H1 (cell line): Measurements from ENCODE around the gene SLFN13. TPM values are rescaled to one million over a fixed set of nuclear protein-coding genes. Genes with fewer than 3 reads are reported as not detected.
A peak's percentile ranks its signal among the peaks of the same experiment; 100 is the strongest.

Experiments used
- CTCF ChIA-PET: fragments of 300-600 bp; sonication (Branson Sonifier 250); formaldehyde crosslinking; loops from one replicate; lab custom pipeline; 2021; ENCODE audit not compliant: partially characterized antibody; lab: Charles Lee
- POLR2A ChIA-PET: fragments of 300-600 bp; sonication (Branson Sonifier 250); formaldehyde crosslinking; loops from one replicate; lab custom pipeline; 2021; ENCODE audit warnings: inconsistent platforms; ENCODE audit not compliant: partially characterized antibody; lab: Charles Lee
- DNase-seq, 2 experiments: peaks; one replicate each; pipeline versions ENCODE4 v3.0.0 to v3.0.0-alpha.2; 2010 to 2022; ENCODE audit warnings: low spot score in 2 of 2, low read depth in 1 of 2, mixed read lengths in 1 of 2
- FAIRE-seq: peaks from 2 replicates; lab custom pipeline; 2011; peaks lifted over from hg19 to GRCh38; lab: Jason Lieb, UNC
- H2AFZ ChIP-seq: 2 replicates; pipeline ENCODE4 v1.8.1; 2012; ENCODE audit warnings: low read length, inconsistent platforms
- H2AK5ac ChIP-seq: 2 replicates; pipeline ENCODE4 v1.6.1; 2013; ENCODE audit warnings: low read depth, low read length
- H2BK120ac ChIP-seq: replicated peaks from 2 replicates; pipeline ENCODE3; 2013; ENCODE audit warnings: low read depth, low read length, inconsistent platforms
- H2BK12ac ChIP-seq: 2 replicates; pipeline ENCODE4 v1.6.1; 2013; ENCODE audit warnings: low read depth, low read length
- H2BK15ac ChIP-seq: 2 replicates; pipeline ENCODE4 v1.6.1; 2013; ENCODE audit warnings: low read length
- H2BK20ac ChIP-seq: 2 replicates; pipeline ENCODE4 v1.6.1; 2013; ENCODE audit warnings: low read length
- H2BK5ac ChIP-seq: 2 replicates; pipeline ENCODE4 v1.6.1; 2013; ENCODE audit warnings: low read depth, low read length
- H3K14ac ChIP-seq: 2 replicates; pipeline ENCODE4 v1.6.1; 2013; ENCODE audit warnings: inconsistent platforms; ENCODE audit not compliant: insufficient read length
- H3K18ac ChIP-seq: 2 replicates; pipeline ENCODE4 v1.6.1; 2013; ENCODE audit warnings: low read length; ENCODE audit errors: extremely low read depth
- H3K23ac ChIP-seq: 2 replicates; pipeline ENCODE4 v1.6.1; 2013; ENCODE audit warnings: inconsistent platforms; ENCODE audit not compliant: insufficient read length
- H3K23me2 ChIP-seq: 2 replicates; pipeline ENCODE4 v1.6.1; 2013; ENCODE audit warnings: low read depth, low read length
- H3K27ac ChIP-seq: 2 replicates; pipeline ENCODE4 v1.6.1; 2011; ENCODE audit warnings: low read depth, low read length, inconsistent platforms
- H3K27me3 ChIP-seq, 4 experiments: replicated peaks in 1 of 4; 1 replicate in 1 of 4; 2 replicates in 3 of 4; pipeline versions ENCODE4 v1.6.1 to v1.8.1; 2011 to 2013; ENCODE audit warnings: low read length in 3 of 4, mild to moderate bottlenecking in 3 of 4, inconsistent platforms in 2 of 4, mixed read lengths in 2 of 4, moderate library complexity in 1 of 4; ENCODE audit not compliant: control insufficient read depth in 3 of 4, insufficient read depth in 3 of 4; ENCODE audit errors: extremely low read depth in 1 of 4
- H3K36me3 ChIP-seq, 4 experiments: 2 replicates each; pipeline versions ENCODE4 v1.6.1 to v1.8.1; 2011 to 2013; ENCODE audit warnings: mild to moderate bottlenecking in 4 of 4, low read length in 3 of 4, moderate library complexity in 2 of 4, control low read depth in 1 of 4, inconsistent platforms in 1 of 4; ENCODE audit not compliant: insufficient read depth in 4 of 4, control insufficient read depth in 2 of 4
- H3K4ac ChIP-seq: replicated peaks from 2 replicates; pipeline ENCODE3; 2013; ENCODE audit warnings: low read length, low read depth, mixed read lengths, inconsistent platforms; ENCODE audit not compliant: insufficient read length
- H3K4me1 ChIP-seq, 4 experiments: replicated peaks in 1 of 4; 1 replicate in 1 of 4; 2 replicates in 3 of 4; pipeline versions ENCODE4 v1.6.1 to v1.8.1; 2011 to 2013; ENCODE audit warnings: low read length in 3 of 4, inconsistent platforms in 2 of 4, mixed read lengths in 1 of 4; ENCODE audit not compliant: insufficient read depth in 4 of 4, control insufficient read depth in 3 of 4
- H3K4me2 ChIP-seq, 2 experiments: 2 replicates each; pipeline versions ENCODE4 v1.6.1 to v1.8.1; 2011 to 2013; ENCODE audit warnings: low read depth in 2 of 2, low read length in 2 of 2, control low read depth in 1 of 2, inconsistent platforms in 1 of 2, mild to moderate bottlenecking in 1 of 2; ENCODE audit not compliant: insufficient read depth in 1 of 2
- H3K4me3 ChIP-seq, 4 experiments: fragments of 200-600, 300-600 bp in 1 of 4; sonication (generic), shearing (Covaris generic), sonication (Bioruptor Twin) in 1 of 4; 2 replicates each; pipeline versions ENCODE4 v1.5.1 to v1.8.1; 2011 to 2016; ENCODE audit warnings: low read length in 4 of 4, low read depth in 3 of 4, control low read depth in 2 of 4, inconsistent platforms in 2 of 4, mild to moderate bottlenecking in 2 of 4, mixed read lengths in 1 of 4, moderate library complexity in 1 of 4; ENCODE audit not compliant: insufficient read depth in 2 of 4; ENCODE audit errors: extremely low read depth in 1 of 4
- H3K56ac ChIP-seq: replicated peaks from 2 replicates; pipeline ENCODE3; 2013; ENCODE audit warnings: low read depth, mild to moderate bottlenecking, mixed read lengths, low read length, inconsistent platforms; ENCODE audit not compliant: insufficient read length
- H3K79me1 ChIP-seq: 2 replicates; pipeline ENCODE4 v1.6.1; 2013; ENCODE audit warnings: low read depth, low read length, control low read depth
- H3K79me2 ChIP-seq, 2 experiments: 2 replicates each; pipeline versions ENCODE4 v1.6.1 to v1.8.1; 2012 to 2013; ENCODE audit warnings: low read length in 2 of 2, mild to moderate bottlenecking in 2 of 2, inconsistent platforms in 1 of 2; ENCODE audit not compliant: insufficient read depth in 2 of 2, control insufficient read depth in 1 of 2
- H3K9ac ChIP-seq, 4 experiments: replicated peaks in 1 of 4; 1 replicate in 1 of 4; 2 replicates in 3 of 4; pipeline versions ENCODE4 v1.6.1 to v1.8.1; 2011 to 2013; ENCODE audit warnings: low read depth in 3 of 4, low read length in 3 of 4, control low read depth in 2 of 4, mild to moderate bottlenecking in 2 of 4, moderate library complexity in 2 of 4, inconsistent platforms in 1 of 4; ENCODE audit errors: extremely low read depth in 1 of 4
- H3K9me3 ChIP-seq, 2 experiments: 2 replicates each; pipeline versions ENCODE4 v1.6.1 to v1.8.1; 2012 to 2013; ENCODE audit warnings: mild to moderate bottlenecking in 2 of 2, moderate library complexity in 2 of 2, control low read depth in 1 of 2, inconsistent platforms in 1 of 2, low read depth in 1 of 2, low read length in 1 of 2, mixed read lengths in 1 of 2; ENCODE audit not compliant: insufficient read depth in 2 of 2
- H4K20me1 ChIP-seq, 2 experiments: replicated peaks in 1 of 2; 2 replicates each; pipeline versions ENCODE3 to v1.8.1; 2011 to 2013; ENCODE audit warnings: inconsistent platforms in 2 of 2, low read length in 2 of 2, mild to moderate bottlenecking in 1 of 2; ENCODE audit not compliant: insufficient read depth in 2 of 2, control insufficient read depth in 1 of 2
- H4K5ac ChIP-seq: 2 replicates; pipeline ENCODE4 v1.6.1; 2013; ENCODE audit warnings: low read length, low read depth, mixed read lengths, inconsistent platforms; ENCODE audit not compliant: insufficient read length
- H4K8ac ChIP-seq: 2 replicates; pipeline ENCODE4 v1.8.0; 2013; ENCODE audit warnings: mild to moderate bottlenecking, moderate library complexity, low read length, inconsistent platforms; ENCODE audit not compliant: insufficient read depth; ENCODE audit errors: extremely low read depth
- H4K91ac ChIP-seq: replicated peaks from 2 replicates; pipeline ENCODE3; 2013; ENCODE audit warnings: low read length, mixed read lengths, inconsistent platforms; ENCODE audit not compliant: insufficient read length
- CBX5 ChIP-seq: fragments of 300-800, 300-1000 bp; sonication (generic); IDR thresholded peaks from 2 replicates; pipeline ENCODE4 v1.7.1; 2016; ENCODE audit warnings: antibody characterized with exemption, low read length, low read depth
- EGR1 ChIP-seq: IDR thresholded peaks from 2 replicates; pipeline ENCODE4 v1.6.1; 2011; ENCODE audit warnings: low read depth, low read length, borderline replicate concordance
- FOSL1 ChIP-seq: IDR thresholded peaks from 2 replicates; pipeline ENCODE4 v1.6.1; 2011; ENCODE audit warnings: mild to moderate bottlenecking, low read depth, low read length, moderate library complexity; ENCODE audit not compliant: insufficient read depth
- HDAC2 ChIP-seq, 2 experiments: fragments of 300-600 bp in 1 of 2; sonication (generic) in 1 of 2; IDR thresholded peaks; 2 replicates each; pipeline ENCODE4 v1.6.1; 2011 to 2012; ENCODE audit warnings: low read depth in 2 of 2, low read length in 2 of 2, mild to moderate bottlenecking in 2 of 2, moderate library complexity in 2 of 2, borderline replicate concordance in 1 of 2, inconsistent platforms in 1 of 2
- JUN ChIP-seq: IDR thresholded peaks from 2 replicates; pipeline ENCODE4 v1.6.1; 2011; ENCODE audit warnings: low read depth, mild to moderate bottlenecking, improper control_type of control experiment, low read length
- POLR2AphosphoS5 ChIP-seq: IDR thresholded peaks from 2 replicates; pipeline ENCODE4 v1.6.1; 2011; ENCODE audit warnings: low read depth, low read length
- SIN3A ChIP-seq, 2 experiments: IDR thresholded peaks in 1 of 2; conservative IDR thresholded peaks in 1 of 2; 2 replicates each; pipeline ENCODE4 v1.6.1; 2011 to 2012; ENCODE audit warnings: low read length in 2 of 2, improper control_type of control experiment in 1 of 2, low read depth in 1 of 2, mild to moderate bottlenecking in 1 of 2
- SP2 ChIP-seq: IDR thresholded peaks from 2 replicates; pipeline ENCODE4 v1.6.1; 2012; ENCODE audit warnings: mild to moderate bottlenecking, low read length, inconsistent platforms
- TAF7 ChIP-seq: optimal IDR thresholded peaks from 2 replicates; pipeline ENCODE3; 2011; ENCODE audit warnings: low read depth, mild to moderate bottlenecking, inconsistent platforms, low read length, moderate library complexity, borderline replicate concordance
- TCF12 ChIP-seq: IDR thresholded peaks from 2 replicates; pipeline ENCODE4 v1.6.1; 2011; ENCODE audit warnings: low read depth, mild to moderate bottlenecking, low read length
- WGBS, 2 experiments: shearing (Covaris generic) in 1 of 2; methylation state at CpG; one replicate each; pipeline versions ENCODE4 v1.1.6 to v1.1.7; 2013 to 2015; ENCODE audit warnings: low lambda C conversion rate in 2 of 2, mixed read lengths in 2 of 2, inconsistent platforms in 1 of 2, low coverage in 1 of 2, missing lambda C conversion rate in 1 of 2; ENCODE audit not compliant: insufficient replicate concordance in 2 of 2, insufficient coverage in 1 of 2, insufficient read length in 1 of 2; ENCODE audit errors: extremely low coverage in 1 of 2, missing lambda C conversion rate in 1 of 2; 5-methylcytosine and 5-hydroxymethylcytosine counted together
- polyA plus RNA-seq, 7 experiments: library from polyadenylated mRNA; depleted of rRNA in 3 of 7; stranded (reverse) in 5 of 7; unstranded in 2 of 7; fragments of >200 nt in 5 of 7; fragments of 200-250 nt in 2 of 7; gene quantifications; 1 replicate in 5 of 7; 2 replicates in 1 of 7; 4 replicates in 1 of 7; pipeline versions ENCODE4 v1.2.1 to v1.2.3, GENCODE V29; 2011 to 2013; ENCODE audit warnings: missing spikeins in 2 of 7, mixed read lengths in 2 of 7
- total RNA-seq: library from RNA; stranded (reverse); fragmentation: NEBNext Ultra II Directional; extraction: Animal tissue kit (Norgen Biotek cat#: 25700); gene quantifications from 2 replicates; pipeline ENCODE4 v1.2.1, GENCODE V29; 2021
- TF ChIP-seq, protein P1 (sequence below): IDR thresholded peaks from 2 replicates; pipeline ENCODE4 v1.6.1; 2012; ENCODE audit warnings: inconsistent platforms

Gene SLFN13
- total and polyA plus RNA-seq, 2 of the 8 experiments (the other 6 are each of a cell fraction or from before 2014, with no cell fraction given), result 15.7 to 27.5 TPM

- Histone ChIP-seq H3K36me3 (peaks cover 0 to 6% (median 2%) of the 10 kb centered on the region in 4 experiments; a peak in 3 of 8 replicates), H3K4me2 (peak overlapping the region; percentile 71 to 92), H4K91ac (no peak overlapping the region), H2AFZ (no peak overlapping the region), H4K8ac (no peak overlapping the region), H3K9ac (peak overlapping the region in 1 of 4 experiments; percentile 58; a peak in 2 of 7 replicates), H4K20me1 (peaks cover 0 to 3% of the 10 kb centered on the region in 2 experiments), H3K79me2 (no peaks in the 10 kb centered on the region), H2BK20ac (no peak overlapping the region), H3K27ac (no peak overlapping the region), H3K14ac (no peak overlapping the region), H3K56ac (no peak overlapping the region), H3K9me3 (no peaks in the 10 kb centered on the region), H3K4me3 (peak overlapping the region; percentile 42 to 64 (median 52); a peak in 6 of 8 replicates), H3K23ac (no peak overlapping the region), H3K4ac (no peak overlapping the region), H2BK12ac (no peak overlapping the region), H3K79me1 (no peaks in the 10 kb centered on the region), H3K18ac (no peak overlapping the region), H3K23me2 (peaks cover 4% of the 10 kb centered on the region; the same call in 1 of the 2 replicates), H2BK5ac (no peak overlapping the region), H4K5ac (no peak overlapping the region), H2BK120ac (no peak overlapping the region), H3K4me1 (peaks cover 0 to 4% (median 4%) of the 10 kb centered on the region in 4 experiments; a peak in 5 of 7 replicates), H2BK15ac (no peak overlapping the region), H3K27me3 (peaks cover 7 to 49% (median 36%) of the 10 kb centered on the region in 4 experiments), H2AK5ac (no peak overlapping the region)
- DNase-seq (no peak), FAIRE-seq (no peak)
- POLR2A ChIA-PET, result interaction anchor here (1.0 to 3.5 kb wide), 5 partner anchors 9 to 101 kb away, joined by 3 to 38 read pairs (median 5); partner anchors contain the start of gene SLFN12
- WGBS, 2 experiments, result 31% methylated on average over 3 of the region's 3 CpGs; no CpG with 5 or more reads in 1 of the 2 experiments
- CTCF ChIA-PET, result interaction anchor here (0.9 to 1.6 kb wide), 5 partner anchors 9 to 51 kb away, joined by 3 to 6 read pairs (median 3); no protein-coding TSS in a partner anchor
- no peak for TF ChIP-seq JUN
- TF ChIP-seq TCF12, result no peak
- no peak for TF ChIP-seq HDAC2 (IDR thresholded peaks at IDR 0.05; ENCODE audit: borderline replicate concordance in 1 of 2, low read depth in 2 of 2, low read length in 2 of 2)
- TF ChIP-seq EGR1, result no peak
- TF ChIP-seq FOSL1, result no peak
- TF ChIP-seq, protein P1, sequence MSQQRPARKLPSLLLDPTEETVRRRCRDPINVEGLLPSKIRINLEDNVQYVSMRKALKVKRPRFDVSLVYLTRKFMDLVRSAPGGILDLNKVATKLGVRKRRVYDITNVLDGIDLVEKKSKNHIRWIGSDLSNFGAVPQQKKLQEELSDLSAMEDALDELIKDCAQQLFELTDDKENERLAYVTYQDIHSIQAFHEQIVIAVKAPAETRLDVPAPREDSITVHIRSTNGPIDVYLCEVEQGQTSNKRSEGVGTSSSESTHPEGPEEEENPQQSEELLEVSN, result no peak
- TF ChIP-seq TAF7, result no peak
- no peak for TF ChIP-seq SP2
- TF ChIP-seq CBX5, result no peak
- TF ChIP-seq POLR2AphosphoS5, result no peak
- no peak for TF ChIP-seq SIN3A (conservative IDR thresholded peaks at IDR 0.05 in 1 of 2, IDR thresholded peaks at IDR 0.05 in 1 of 2; ENCODE audit: low read depth in 1 of 2, low read length in 2 of 2)
Measured at GRCh38 chr17:35447499-35447898, 1.1 kb downstream of the SLFN13 start.
